Measurements from ENCODE around the gene ABCC4. TPM values are rescaled to one million over a fixed set of nuclear protein-coding genes. Genes with fewer than 3 reads are reported as not detected.

The ABCC4 gene
- total RNA-seq, 6 experiments from 2014 or later = 1.1 to 4.9 (median 3.8) TPM

GRCh38 chr13:94992036-94992960, 309.0 kb downstream of the ABCC4 start:
- TF ChIP-seq POLR2A (IDR thresholded peaks at IDR 0.05) = no peak
- no peak for TF ChIP-seq CTCF (IDR thresholded peaks at IDR 0.05)
- WGBS (ENCODE audit: insufficient coverage, low coverage, low lambda C conversion rate, missing lambda C conversion rate) = 66% methylated on average over 9 of the region's 9 CpGs
- ATAC-seq (no peak), DNase-seq (no peak)
- no peak overlapping the region for H3K4me3 ChIP-seq
- no peak overlapping the region for H3K27ac ChIP-seq
- intact Hi-C loops (cut with DNase I) = no loop called here
- H3K27me3 ChIP-seq = no peaks in the 10 kb centered on the region
- H3K36me3 ChIP-seq = no peaks in the 10 kb centered on the region
- no peaks in the 10 kb centered on the region for H3K4me1 ChIP-seq
- H3K9me3 ChIP-seq = no peaks in the 10 kb centered on the region

- DNase-seq = no peak
- Histone ChIP-seq H3K36me3 (no peaks in the 10 kb centered on the region), H3K4me3 (no peak overlapping the region), H3K27me3 (no peaks in the 10 kb centered on the region), H3K27ac (no peak overlapping the region), H3K4me1 (no peaks in the 10 kb centered on the region), H3K9me3 (no peaks in the 10 kb centered on the region)
- intact Hi-C loops (cut with DNase I) = no loop called here
- ATAC-seq = no peak
- TF ChIP-seq CTCF (IDR thresholded peaks at IDR 0.05) (no peak), POLR2A (IDR thresholded peaks at IDR 0.05) (no peak)
- WGBS (ENCODE audit: insufficient coverage, low coverage, low lambda C conversion rate, missing lambda C conversion rate) = 40% methylated on average over 3 of the region's 3 CpGs
These were observed 312.6 kb downstream of the ABCC4 start for GRCh38 chr13:94988654-94989053.

GRCh38 chr13:94987869-94988268, 313.4 kb downstream of the ABCC4 start:
- Histone ChIP-seq H3K27me3 (no peaks in the 10 kb centered on the region), H3K36me3 (no peaks in the 10 kb centered on the region), H3K9me3 (no peaks in the 10 kb centered on the region), H3K27ac (no peak overlapping the region), H3K4me1 (no peaks in the 10 kb centered on the region), H3K4me3 (no peak overlapping the region)
- no peak for DNase-seq
- intact Hi-C loops (cut with DNase I) = no loop called here
- TF ChIP-seq POLR2A (IDR thresholded peaks at IDR 0.05) = no peak
- TF ChIP-seq CTCF (IDR thresholded peaks at IDR 0.05) = no peak
- no peak for ATAC-seq
- 90% methylated on average over 1 of the region's 1 CpG for WGBS (ENCODE audit: insufficient coverage, low coverage, low lambda C conversion rate, missing lambda C conversion rate)

GRCh38 chr13:94987081-94987480, 314.2 kb downstream of the ABCC4 start:
- no peaks in the 10 kb centered on the region for H3K4me1 ChIP-seq
- H3K27me3 ChIP-seq = no peaks in the 10 kb centered on the region
- no peaks in the 10 kb centered on the region for H3K9me3 ChIP-seq
- H3K27ac ChIP-seq = no peak overlapping the region
- no peaks in the 10 kb centered on the region for H3K36me3 ChIP-seq
- no peak overlapping the region for H3K4me3 ChIP-seq
- TF ChIP-seq CTCF (IDR thresholded peaks at IDR 0.05) (no peak), POLR2A (IDR thresholded peaks at IDR 0.05) (no peak)
- no peak for DNase-seq
- intact Hi-C loops (cut with DNase I) = no loop called here
- WGBS (ENCODE audit: insufficient coverage, low coverage, low lambda C conversion rate, missing lambda C conversion rate) = 61% methylated on average over 3 of the region's 5 CpGs
- ATAC-seq = no peak
